Activated CD8-positive, alpha-beta memory T cell treated with anti-CD3 and anti-CD28 coated beads, Interleukin-2, amount 50 U/mL, for 1 hour (primary cell): ENCODE data around the gene TRIM46.
"Not testable (repeated sequence)": the region's sequence is repeated elsewhere in the genome, so short reads cannot be mapped to it uniquely, and the experiment has no call there.

Experiments
- DNase-seq: peaks from one replicate; pipeline ENCODE4 v3.0.0-alpha.2; 2020; ENCODE audit errors: extremely low read depth

TRIM46 gene

GRCh38 chr1:155227261-155228095, 53.8 kb downstream of the TRIM46 start:
- DNase-seq, result peak; percentile 100

DNA sequence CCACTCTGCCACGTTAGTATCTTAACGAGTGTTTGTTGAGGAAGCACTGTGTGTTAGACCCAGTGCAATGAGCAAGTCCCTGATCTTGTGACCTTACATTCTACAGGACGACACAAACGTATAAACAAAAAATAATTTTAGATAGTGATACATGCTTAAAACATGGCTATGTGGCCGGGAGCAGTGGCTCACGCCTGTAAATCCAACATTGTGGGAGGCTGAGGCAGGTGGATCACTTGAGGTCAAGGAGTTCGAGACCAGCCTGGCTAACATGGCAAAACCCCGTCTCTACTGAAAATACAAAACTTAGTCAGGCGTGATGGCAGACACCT, 54.4 kb downstream of the TRIM46 start:
- DNase-seq, result no peak

GRCh38 chr1:155231302-155231701, 57.7 kb downstream of the TRIM46 start:
- DNase-seq, result not testable (repeated sequence)

GRCh38 chr1:155232001-155232978, 58.6 kb downstream of the TRIM46 start:
- DNase-seq, result not testable (repeated sequence)

DNA sequence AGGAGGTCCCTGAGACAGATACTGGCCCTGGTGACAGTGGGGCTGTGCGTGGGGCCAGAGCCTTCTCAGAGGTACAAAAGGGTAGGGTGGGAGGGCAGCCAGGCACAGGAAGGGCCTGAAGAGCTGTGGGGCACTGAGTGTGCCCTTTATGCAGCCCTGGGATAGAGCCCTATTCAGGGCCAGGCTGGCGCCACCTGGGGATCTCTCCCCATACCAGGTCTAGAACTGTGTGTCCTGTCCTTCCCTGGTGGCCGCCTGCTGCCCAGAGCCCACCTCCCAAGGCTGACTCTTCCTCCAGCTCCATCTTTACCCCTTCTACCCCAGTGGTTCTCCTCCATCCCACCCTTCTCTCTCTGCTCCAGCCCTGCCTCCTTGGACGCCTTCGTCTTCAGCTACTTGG, 59.9 kb downstream of the TRIM46 start:
- DNase-seq, result not testable (repeated sequence)
